ENCODE measurements around the gene NECAB2. TPM values are rescaled to one million over a fixed set of nuclear protein-coding genes. Genes with fewer than 3 reads are reported as not detected.

The NECAB2 gene
- total RNA-seq, 1 donor from 2014 or later = 1.8 TPM

GRCh38 chr16:83956336-83957289 lies 11.4 kb upstream of the NECAB2 start:
- no peaks in the 10 kb centered on the region for H3K36me3 Mint-ChIP-seq
- no peak overlapping the region for H3K4me3 Mint-ChIP-seq
- peak; percentile 52 to 86 for DNase-seq (ENCODE audit: low spot score in 2 of 2, unreplicated experiment in 2 of 2)
- no peaks in the 10 kb centered on the region for H3K9me3 Mint-ChIP-seq
- peaks cover 16% of the 10 kb centered on the region for H3K4me1 Mint-ChIP-seq
- TF ChIP-seq, protein P1, sequence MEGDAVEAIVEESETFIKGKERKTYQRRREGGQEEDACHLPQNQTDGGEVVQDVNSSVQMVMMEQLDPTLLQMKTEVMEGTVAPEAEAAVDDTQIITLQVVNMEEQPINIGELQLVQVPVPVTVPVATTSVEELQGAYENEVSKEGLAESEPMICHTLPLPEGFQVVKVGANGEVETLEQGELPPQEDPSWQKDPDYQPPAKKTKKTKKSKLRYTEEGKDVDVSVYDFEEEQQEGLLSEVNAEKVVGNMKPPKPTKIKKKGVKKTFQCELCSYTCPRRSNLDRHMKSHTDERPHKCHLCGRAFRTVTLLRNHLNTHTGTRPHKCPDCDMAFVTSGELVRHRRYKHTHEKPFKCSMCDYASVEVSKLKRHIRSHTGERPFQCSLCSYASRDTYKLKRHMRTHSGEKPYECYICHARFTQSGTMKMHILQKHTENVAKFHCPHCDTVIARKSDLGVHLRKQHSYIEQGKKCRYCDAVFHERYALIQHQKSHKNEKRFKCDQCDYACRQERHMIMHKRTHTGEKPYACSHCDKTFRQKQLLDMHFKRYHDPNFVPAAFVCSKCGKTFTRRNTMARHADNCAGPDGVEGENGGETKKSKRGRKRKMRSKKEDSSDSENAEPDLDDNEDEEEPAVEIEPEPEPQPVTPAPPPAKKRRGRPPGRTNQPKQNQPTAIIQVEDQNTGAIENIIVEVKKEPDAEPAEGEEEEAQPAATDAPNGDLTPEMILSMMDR (IDR thresholded peaks at IDR 0.05; ENCODE audit: unreplicated experiment) = peak; percentile 87
- no peak overlapping the region for H3K27ac Mint-ChIP-seq
- peaks cover 1% of the 10 kb centered on the region for H3K27me3 Mint-ChIP-seq (ENCODE audit: low read depth)

DNA sequence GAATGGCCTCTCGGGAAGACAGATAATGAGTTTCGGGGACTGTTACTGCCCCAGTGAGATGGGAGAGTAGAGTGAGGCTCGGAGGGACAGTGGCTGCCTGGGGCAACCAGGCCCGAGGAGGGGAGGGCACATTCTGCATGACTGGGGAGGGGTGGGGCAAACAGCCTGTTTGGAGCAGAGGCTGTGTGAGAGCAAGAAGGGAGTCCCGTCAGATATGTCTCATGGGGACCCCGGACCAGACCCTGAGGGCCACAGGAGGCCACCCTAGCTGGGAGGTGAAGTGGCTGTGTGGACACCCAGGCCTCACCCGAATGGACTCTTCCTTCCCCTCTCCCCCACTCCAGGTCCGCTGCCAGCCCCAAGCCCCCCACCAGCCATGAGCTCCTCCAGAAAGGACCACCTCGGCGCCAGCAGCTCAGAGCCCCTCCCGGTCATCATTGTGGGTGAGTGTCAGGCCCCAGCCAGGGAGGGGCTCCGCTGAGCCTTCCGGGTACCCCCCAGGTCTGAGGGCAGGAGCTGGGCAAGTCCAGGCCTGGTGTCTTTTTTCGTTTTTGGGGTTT lies 10.7 kb upstream of the NECAB2 start:
- Mint-ChIP-seq H3K4me1 (peaks cover 16% of the 10 kb centered on the region), H3K4me3 (no peak overlapping the region), H3K27me3 (ENCODE audit: low read depth) (peaks cover 1% of the 10 kb centered on the region), H3K36me3 (no peaks in the 10 kb centered on the region), H3K27ac (no peak overlapping the region), H3K9me3 (no peaks in the 10 kb centered on the region)
- DNase-seq (ENCODE audit: low spot score in 2 of 2, unreplicated experiment in 2 of 2) = no peak
- TF ChIP-seq, protein P1 (IDR thresholded peaks at IDR 0.05; ENCODE audit: unreplicated experiment) = no peak

GRCh38 chr16:83958137-83958845 lies 9.8 kb upstream of the NECAB2 start:
- no peak for DNase-seq (ENCODE audit: low spot score in 2 of 2, unreplicated experiment in 2 of 2)
- Mint-ChIP-seq H3K4me1 (peaks cover 14% of the 10 kb centered on the region), H3K27ac (no peak overlapping the region), H3K4me3 (no peak overlapping the region), H3K27me3 (ENCODE audit: low read depth) (peaks cover 1% of the 10 kb centered on the region), H3K9me3 (no peaks in the 10 kb centered on the region), H3K36me3 (no peaks in the 10 kb centered on the region)
- TF ChIP-seq, protein P1 (IDR thresholded peaks at IDR 0.05; ENCODE audit: unreplicated experiment) = no peak

- TF ChIP-seq, protein P1 (IDR thresholded peaks at IDR 0.05; ENCODE audit: unreplicated experiment) = no peak
Measured at GRCh38 chr16:83958846-83959565, 9.0 kb upstream of the NECAB2 start.

More at GRCh38 chr16:83958846-83959565, 9.0 kb upstream of the NECAB2 start:
- Mint-ChIP-seq H3K27me3 (ENCODE audit: low read depth) (peaks cover 1% of the 10 kb centered on the region), H3K27ac (no peak overlapping the region), H3K9me3 (no peaks in the 10 kb centered on the region), H3K4me3 (no peak overlapping the region), H3K36me3 (no peaks in the 10 kb centered on the region), H3K4me1 (peaks cover 8% of the 10 kb centered on the region)
- DNase-seq (ENCODE audit: low spot score in 2 of 2, unreplicated experiment in 2 of 2) = no peak
